OCI-LY7 (cell line): Measurements from ENCODE around the gene SPIN3. TPM values are rescaled to one million over a fixed set of nuclear protein-coding genes. Genes with fewer than 3 reads are reported as not detected.
A peak's percentile ranks its signal among the peaks of the same experiment; 100 is the strongest.

Experiments used
- BruUV-seq: library from RNA; stranded (reverse); fragments of 400-500 nt; replicated peaks from 2 replicates; lab custom pipeline; 2021; lab: Mats Ljungman, UMichigan
- CTCF ChIA-PET: fragments of 300-600 bp; sonication (Branson Sonifier 250); formaldehyde crosslinking; loops from one replicate; lab custom pipeline; 2022; ENCODE audit warnings: antibody characterized with exemption; ENCODE audit not compliant: unreplicated experiment; lab: Charles Lee
- POLR2A ChIA-PET: fragments of 300-600 bp; sonication (Branson Sonifier 250); formaldehyde crosslinking; loops from one replicate; lab custom pipeline; 2022; ENCODE audit warnings: antibody characterized with exemption; lab: Charles Lee
- DNase-seq: peaks from one replicate; pipeline ENCODE4 v3.0.0-alpha.2; 2015; ENCODE audit warnings: low spot score
- H2AFZ ChIP-seq: fragments of 200-600 bp; sonication (generic), shearing (Covaris generic); 2 replicates; pipeline ENCODE4 v1.6.1; 2014; ENCODE audit warnings: mild to moderate bottlenecking, antibody characterized with exemption, low read length, moderate library complexity
- H3K27ac ChIP-seq: fragments of 200-600 bp; sonication (generic); 2 replicates; pipeline ENCODE4 v1.5.1; 2014; ENCODE audit warnings: mixed run types, low read depth, mild to moderate bottlenecking, moderate library complexity, low read length, inconsistent platforms; ENCODE audit not compliant: poor library complexity, severe bottlenecking
- H3K36me3 ChIP-seq: fragments of 200-600 bp; sonication (generic); 2 replicates; pipeline ENCODE4 v1.6.1; 2014; ENCODE audit warnings: mild to moderate bottlenecking, antibody characterized with exemption, low read length, moderate library complexity, mixed read lengths; ENCODE audit not compliant: insufficient read depth
- H3K4me1 ChIP-seq: fragments of 200-600 bp; sonication (generic); 2 replicates; pipeline ENCODE4 v1.5.1; 2014; ENCODE audit warnings: mild to moderate bottlenecking, low read length; ENCODE audit not compliant: insufficient read depth, poor library complexity, severe bottlenecking
- H3K4me2 ChIP-seq: fragments of 200-600 bp; sonication (generic); 2 replicates; pipeline ENCODE4 v1.6.1; 2014; ENCODE audit warnings: mild to moderate bottlenecking, low read length
- H3K4me3 ChIP-seq: fragments of 200-600 bp; sonication (generic); 2 replicates; pipeline ENCODE4 v1.5.1; 2014; ENCODE audit warnings: mild to moderate bottlenecking, low read depth, low read length; ENCODE audit not compliant: poor library complexity, severe bottlenecking
- H3K79me2 ChIP-seq: fragments of 200-600 bp; sonication (generic); 2 replicates; pipeline ENCODE4 v1.6.1; 2016; ENCODE audit warnings: low read depth, mild to moderate bottlenecking, low read length, moderate library complexity, mixed read lengths; ENCODE audit not compliant: insufficient read depth
- H3K9me2 ChIP-seq: fragments of 200-600 bp; sonication (generic); 2 replicates; pipeline ENCODE4 v1.6.1; 2016; ENCODE audit warnings: mild to moderate bottlenecking, low read length, mixed read lengths; ENCODE audit not compliant: insufficient read depth
- H3K9me3 ChIP-seq: fragments of 200-600 bp; sonication (generic); 2 replicates; pipeline ENCODE4 v1.6.1; 2014; ENCODE audit warnings: mild to moderate bottlenecking, mixed run types, low read length, mixed read lengths
- H4K20me1 ChIP-seq: fragments of 200-600 bp; sonication (generic); 2 replicates; pipeline ENCODE4 v1.6.1; 2014; ENCODE audit warnings: mild to moderate bottlenecking, antibody characterized with exemption, low read length, moderate library complexity, mixed read lengths; ENCODE audit not compliant: insufficient read depth
- EZH2phosphoT487 ChIP-seq: fragments of 200-600 bp; sonication (generic); IDR thresholded peaks from 2 replicates; pipeline ENCODE4 v1.6.1; 2018; ENCODE audit warnings: low read depth, borderline replicate concordance, mild to moderate bottlenecking, mixed run types, antibody characterized with exemption, low read length, moderate library complexity, mixed read lengths
- intact Hi-C: fragments of 100-400 bp; cut with micrococcal nuclease; formaldehyde crosslinking; loops from one replicate; pipeline ENCODE4 v1.10.0; 2022; ENCODE audit not compliant: unreplicated experiment
- total RNA-seq, 2 experiments: library from RNA; depleted of rRNA in 1 of 2; stranded (reverse); fragments of >200 nt in 1 of 2; shearing (Covaris generic) in 1 of 2; gene quantifications; 2 replicates each; pipeline ENCODE4 v1.2.3, GENCODE V29; 2014 to 2022
- TF ChIP-seq, protein P1 (sequence below): fragments of 200-600 bp; sonication (generic); conservative IDR thresholded peaks from 2 replicates; pipeline ENCODE4 v1.5.1; 2014; ENCODE audit warnings: mild to moderate bottlenecking, antibody characterized with exemption, low read length, moderate library complexity, mixed read lengths

The SPIN3 gene
- total RNA-seq, 2 experiments from 2014 or later = not detected

- BruUV-seq = no TSS peak
- Histone ChIP-seq H3K4me3 (no peak overlapping the region), H4K20me1 (no peaks in the 10 kb centered on the region), H3K4me1 (no peaks in the 10 kb centered on the region), H3K27ac (no peak overlapping the region), H3K79me2 (no peaks in the 10 kb centered on the region), H3K36me3 (no peaks in the 10 kb centered on the region), H3K9me2 (no peaks in the 10 kb centered on the region), H3K9me3 (no peaks in the 10 kb centered on the region), H3K4me2 (peak overlapping the region; percentile 9; the same call in 1 of the 2 replicates), H2AFZ (no peak overlapping the region)
- no peak for DNase-seq
- intact Hi-C loops = loop anchor here (5.0 kb wide), 1 partner anchor 162 kb away; no protein-coding TSS in a partner anchor
- no peak for TF ChIP-seq EZH2phosphoT487
- TF ChIP-seq, protein P1, sequence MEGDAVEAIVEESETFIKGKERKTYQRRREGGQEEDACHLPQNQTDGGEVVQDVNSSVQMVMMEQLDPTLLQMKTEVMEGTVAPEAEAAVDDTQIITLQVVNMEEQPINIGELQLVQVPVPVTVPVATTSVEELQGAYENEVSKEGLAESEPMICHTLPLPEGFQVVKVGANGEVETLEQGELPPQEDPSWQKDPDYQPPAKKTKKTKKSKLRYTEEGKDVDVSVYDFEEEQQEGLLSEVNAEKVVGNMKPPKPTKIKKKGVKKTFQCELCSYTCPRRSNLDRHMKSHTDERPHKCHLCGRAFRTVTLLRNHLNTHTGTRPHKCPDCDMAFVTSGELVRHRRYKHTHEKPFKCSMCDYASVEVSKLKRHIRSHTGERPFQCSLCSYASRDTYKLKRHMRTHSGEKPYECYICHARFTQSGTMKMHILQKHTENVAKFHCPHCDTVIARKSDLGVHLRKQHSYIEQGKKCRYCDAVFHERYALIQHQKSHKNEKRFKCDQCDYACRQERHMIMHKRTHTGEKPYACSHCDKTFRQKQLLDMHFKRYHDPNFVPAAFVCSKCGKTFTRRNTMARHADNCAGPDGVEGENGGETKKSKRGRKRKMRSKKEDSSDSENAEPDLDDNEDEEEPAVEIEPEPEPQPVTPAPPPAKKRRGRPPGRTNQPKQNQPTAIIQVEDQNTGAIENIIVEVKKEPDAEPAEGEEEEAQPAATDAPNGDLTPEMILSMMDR = no peak
- ChIA-PET CTCF (no interaction called here), POLR2A (interaction anchor here (0.5 to 0.6 kb wide), 2 partner anchors 260 to 263 kb away, joined by 3 read pairs; no protein-coding TSS in a partner anchor)
These were observed 718 bp downstream of the SPIN3 start for GRCh38 chrX:56994375-56995270.

GRCh38 chrX:56987741-56988140 lies 7.6 kb downstream of the SPIN3 start:
- no peaks in the 10 kb centered on the region for H3K4me1 ChIP-seq
- H2AFZ ChIP-seq = no peak overlapping the region
- H3K27ac ChIP-seq = no peak overlapping the region
- DNase-seq = no peak
- no peaks in the 10 kb centered on the region for H3K9me2 ChIP-seq
- no peaks in the 10 kb centered on the region for H3K79me2 ChIP-seq
- TF ChIP-seq, protein P1 = no peak
- no peak for TF ChIP-seq EZH2phosphoT487
- no peaks in the 10 kb centered on the region for H3K9me3 ChIP-seq
- intact Hi-C loops = no loop called here
- BruUV-seq = no TSS peak
- ChIA-PET CTCF (no interaction called here), POLR2A (no interaction called here)
- no peaks in the 10 kb centered on the region for H3K36me3 ChIP-seq
- H3K4me2 ChIP-seq = no peak overlapping the region
- no peak overlapping the region for H3K4me3 ChIP-seq
- no peaks in the 10 kb centered on the region for H4K20me1 ChIP-seq

- CTCF ChIA-PET = no interaction called here
- Histone ChIP-seq H3K4me1 (no peaks in the 10 kb centered on the region), H3K9me2 (no peaks in the 10 kb centered on the region), H3K79me2 (no peaks in the 10 kb centered on the region), H2AFZ (no peak overlapping the region), H3K36me3 (no peaks in the 10 kb centered on the region), H3K4me2 (no peak overlapping the region), H3K9me3 (no peaks in the 10 kb centered on the region), H3K4me3 (no peak overlapping the region), H3K27ac (no peak overlapping the region), H4K20me1 (no peaks in the 10 kb centered on the region)
- no TSS peak for BruUV-seq
- DNase-seq = no peak
- TF ChIP-seq EZH2phosphoT487 = no peak
- TF ChIP-seq, protein P1 = no peak
- intact Hi-C loops = no loop called here
- POLR2A ChIA-PET = no interaction called here
These were observed 9.2 kb downstream of the SPIN3 start for GRCh38 chrX:56986138-56986537.
